Endothelial cell of umbilical vein (primary cell): ENCODE results near the gene TOP2A.

Source experiments
- CTCF ChIP-seq, 2 donors: IDR thresholded peaks; 1 replicate in 1 of 2; 2 replicates in 1 of 2; pipeline ENCODE4 v1.5.1; 2011; ENCODE audit warnings: low read length in 2 of 2, mild to moderate bottlenecking in 2 of 2, moderate library complexity in 2 of 2, control low read depth in 1 of 2, inconsistent platforms in 1 of 2, low read depth in 1 of 2; ENCODE audit not compliant: insufficient read depth in 1 of 2; ENCODE audit errors: extremely low read depth in 1 of 2
- EZH2 ChIP-seq: IDR thresholded peaks from 2 replicates; pipeline ENCODE4 v1.6.1; 2012; ENCODE audit warnings: borderline replicate concordance, low read depth, mild to moderate bottlenecking, moderate library complexity, low read length, inconsistent platforms; ENCODE audit not compliant: severe bottlenecking
- FOS ChIP-seq: IDR thresholded peaks from 2 replicates; pipeline ENCODE4 v1.6.1; 2011; ENCODE audit warnings: mild to moderate bottlenecking, low read length, moderate library complexity, borderline replicate concordance; ENCODE audit not compliant: insufficient read depth
- JUN ChIP-seq: IDR thresholded peaks from 2 replicates; pipeline ENCODE4 v1.6.1; 2011; ENCODE audit warnings: borderline replicate concordance, low read depth; ENCODE audit not compliant: insufficient read length, insufficient read depth
- MAX ChIP-seq: IDR thresholded peaks from 2 replicates; pipeline ENCODE4 v1.6.1; 2011; ENCODE audit not compliant: insufficient read depth, insufficient read length
- MYC ChIP-seq: IDR thresholded peaks from one replicate; pipeline ENCODE4 v1.6.1; 2011; ENCODE audit warnings: mild to moderate bottlenecking, low read depth, low read length
- POLR2A ChIP-seq: IDR thresholded peaks from 2 replicates; pipeline ENCODE4 v1.6.1; 2012; ENCODE audit warnings: low read depth, mild to moderate bottlenecking, control low read depth, low read length
- POLR2AphosphoS5 ChIP-seq: IDR thresholded peaks from 2 replicates; pipeline ENCODE4 v1.6.1; 2012; ENCODE audit warnings: low read depth, mild to moderate bottlenecking, control low read depth, low read length, moderate library complexity; ENCODE audit not compliant: insufficient read depth

GRCh38 chr17:40364121-40364861, 53.4 kb downstream of the TOP2A start, which contains the start of gene GJD3:
- TF ChIP-seq POLR2A (no peak), CTCF (IDR thresholded peaks at IDR 0.05; ENCODE audit: extremely low read depth in 1 of 2, insufficient read depth in 1 of 2, low read depth in 1 of 2, low read length in 2 of 2) (no peak), POLR2AphosphoS5 (no peak), EZH2 (no peak), MAX (no peak), FOS (no peak), JUN (no peak), MYC (no peak)
